H9 (cell line): ENCODE measurements around the gene GALNT7. TPM values are rescaled to one million over a fixed set of nuclear protein-coding genes. Genes with fewer than 3 reads are reported as not detected.

Experiments
- DNase-seq: peaks from one replicate; pipeline ENCODE4 v3.0.0-alpha.2; 2017
- H2AFZ ChIP-seq: one replicate; pipeline ENCODE4 v1.6.1; 2013; ENCODE audit warnings: mild to moderate bottlenecking, low read length, control low read depth, moderate library complexity
- H2AK5ac ChIP-seq: 2 replicates; pipeline ENCODE4 v1.6.1; 2013; ENCODE audit warnings: low read length, control low read depth, mixed read lengths; ENCODE audit not compliant: insufficient read length
- H2BK120ac ChIP-seq: one replicate; pipeline ENCODE4 v1.6.1; 2013; ENCODE audit warnings: low read depth, mild to moderate bottlenecking, low read length, control low read depth, inconsistent platforms; ENCODE audit not compliant: poor library complexity, severe bottlenecking
- H2BK12ac ChIP-seq: 2 replicates; pipeline ENCODE4 v1.6.1; 2013; ENCODE audit warnings: low read length, control low read depth, mixed read lengths, low read depth; ENCODE audit not compliant: insufficient read length
- H2BK15ac ChIP-seq: 2 replicates; pipeline ENCODE4 v1.6.1; 2013; ENCODE audit warnings: low read depth, low read length, control low read depth
- H2BK20ac ChIP-seq: one replicate; pipeline ENCODE4 v1.6.1; 2013; ENCODE audit warnings: low read depth, mild to moderate bottlenecking, low read length, control low read depth, inconsistent platforms; ENCODE audit not compliant: poor library complexity, severe bottlenecking
- H2BK5ac ChIP-seq: 2 replicates; pipeline ENCODE4 v1.6.1; 2013; ENCODE audit warnings: low read length, control low read depth, mixed read lengths; ENCODE audit not compliant: insufficient read length
- H3K14ac ChIP-seq: 2 replicates; pipeline ENCODE4 v1.6.1; 2013; ENCODE audit warnings: low read length, control low read depth; ENCODE audit not compliant: insufficient read depth
- H3K18ac ChIP-seq: 2 replicates; pipeline ENCODE4 v1.6.1; 2013; ENCODE audit warnings: low read depth, mild to moderate bottlenecking, mixed read lengths, low read length, control low read depth; ENCODE audit not compliant: insufficient read length
- H3K23ac ChIP-seq: 2 replicates; pipeline ENCODE4 v1.6.1; 2013; ENCODE audit warnings: low read length, control low read depth, mixed read lengths, low read depth; ENCODE audit not compliant: insufficient read length
- H3K23me2 ChIP-seq: 2 replicates; pipeline ENCODE4 v1.6.1; 2013; ENCODE audit warnings: low read depth, mild to moderate bottlenecking, mixed read lengths, low read length, control low read depth; ENCODE audit not compliant: insufficient read length, poor library complexity, severe bottlenecking
- H3K27ac ChIP-seq: 2 replicates; pipeline ENCODE4 v1.5.1; 2013; ENCODE audit warnings: low read length, control low read depth, mixed read lengths, low read depth; ENCODE audit not compliant: insufficient read length
- H3K27me3 ChIP-seq: 2 replicates; pipeline ENCODE4 v1.6.1; 2013; ENCODE audit warnings: low read length, control low read depth, inconsistent platforms; ENCODE audit not compliant: insufficient read depth
- H3K4ac ChIP-seq: 2 replicates; pipeline ENCODE4 v1.6.1; 2013; ENCODE audit warnings: low read depth, mild to moderate bottlenecking, control low read depth, inconsistent platforms, low read length, moderate library complexity
- H3K4me1 ChIP-seq: 2 replicates; pipeline ENCODE4 v1.6.1; 2013; ENCODE audit warnings: low read length, control low read depth, inconsistent platforms; ENCODE audit not compliant: insufficient read depth
- H3K4me2 ChIP-seq: 2 replicates; pipeline ENCODE4 v1.6.1; 2013; ENCODE audit warnings: low read length, control low read depth, mixed read lengths; ENCODE audit not compliant: insufficient read length, insufficient read depth
- H3K56ac ChIP-seq: 2 replicates; pipeline ENCODE4 v1.6.1; 2013; ENCODE audit warnings: low read depth, mild to moderate bottlenecking, mixed read lengths, low read length, control low read depth; ENCODE audit not compliant: insufficient read length
- H3K79me1 ChIP-seq: 2 replicates; pipeline ENCODE4 v1.6.1; 2013; ENCODE audit warnings: low read depth, mild to moderate bottlenecking, moderate library complexity, low read length, control low read depth, inconsistent platforms; ENCODE audit not compliant: insufficient read depth, poor library complexity, severe bottlenecking
- H3K79me2 ChIP-seq: 2 replicates; pipeline ENCODE4 v1.6.1; 2013; ENCODE audit warnings: low read length, control low read depth, inconsistent platforms; ENCODE audit not compliant: insufficient read depth
- H3K9ac ChIP-seq: 2 replicates; pipeline ENCODE4 v1.6.1; 2013; ENCODE audit warnings: low read length, control low read depth, mixed read lengths; ENCODE audit not compliant: insufficient read length; ENCODE audit errors: extremely low read depth
- H3K9me3 ChIP-seq: one replicate; pipeline ENCODE4 v1.6.1; 2013; ENCODE audit warnings: low read depth, low read length, inconsistent platforms; ENCODE audit not compliant: control insufficient read depth
- H3T11ph ChIP-seq: one replicate; pipeline ENCODE4 v1.6.1; 2013; ENCODE audit warnings: mild to moderate bottlenecking, low read length, control low read depth, inconsistent platforms
- H4K20me1 ChIP-seq: one replicate; pipeline ENCODE4 v1.6.1; 2013; ENCODE audit not compliant: control insufficient read depth, insufficient read length, insufficient read depth
- H4K5ac ChIP-seq: 2 replicates; pipeline ENCODE4 v1.6.1; 2013; ENCODE audit warnings: low read depth, mild to moderate bottlenecking, mixed read lengths, low read length, control low read depth; ENCODE audit not compliant: insufficient read length
- H4K8ac ChIP-seq: replicated peaks from 2 replicates; pipeline ENCODE4 v1.6.1; 2013; ENCODE audit warnings: low read length, control low read depth, mixed read lengths, low read depth; ENCODE audit not compliant: insufficient read length
- H4K91ac ChIP-seq: 2 replicates; pipeline ENCODE4 v1.6.1; 2013; ENCODE audit warnings: low read depth, mild to moderate bottlenecking, moderate library complexity, mixed read lengths, low read length, control low read depth; ENCODE audit not compliant: insufficient read length
- H3K27ac Mint-ChIP-seq, 3 experiments: 2 replicates in 2 of 3; 3 replicates in 1 of 3; pipeline ENCODE4 v1.8.0; 2020 to 2021; ENCODE audit warnings: mixed read lengths in 3 of 3, mild to moderate bottlenecking in 1 of 3, moderate library complexity in 1 of 3
- H3K27me3 Mint-ChIP-seq: 2 replicates; pipeline ENCODE4 v1.8.0; 2021; ENCODE audit warnings: low read depth, mild to moderate bottlenecking, moderate library complexity, mixed read lengths
- H3K36me3 Mint-ChIP-seq, 3 experiments: 2 replicates in 2 of 3; 3 replicates in 1 of 3; pipeline ENCODE4 v1.8.0; 2020 to 2021; ENCODE audit warnings: low read depth in 3 of 3, mixed read lengths in 3 of 3; ENCODE audit not compliant: insufficient read depth in 1 of 3
- H3K4me1 Mint-ChIP-seq, 2 experiments: 2 replicates each; pipeline ENCODE4 v1.8.0; 2020; ENCODE audit warnings: mixed read lengths in 2 of 2
- H3K4me3 Mint-ChIP-seq, 2 experiments: 2 replicates in 1 of 2; 3 replicates in 1 of 2; pipeline ENCODE4 v1.8.0; 2020 to 2021; ENCODE audit warnings: mild to moderate bottlenecking in 2 of 2, mixed read lengths in 2 of 2, moderate library complexity in 1 of 2
- H3K9me3 Mint-ChIP-seq, 2 experiments: 2 replicates in 1 of 2; 3 replicates in 1 of 2; pipeline ENCODE4 v1.8.0; 2020; ENCODE audit warnings: mild to moderate bottlenecking in 2 of 2, mixed read lengths in 2 of 2, moderate library complexity in 1 of 2
- WGBS: extraction: QIAGEN DNeasy Blood & Tissue Kit; methylation state at CpG from one replicate; pipeline ENCODE4 v1.1.7; 2013; ENCODE audit warnings: missing lambda C conversion rate, low lambda C conversion rate, mixed read lengths; ENCODE audit not compliant: insufficient read length; ENCODE audit errors: extremely low coverage; 5-methylcytosine and 5-hydroxymethylcytosine counted together
- total RNA-seq: library from RNA; stranded (reverse); gene quantifications from 2 replicates; pipeline ENCODE4 v1.2.1, GENCODE V29; 2021
- TF ChIP-seq, protein P1 (sequence below): fragments of 200-600 bp; sonication (generic); conservative IDR thresholded peaks from 3 replicates; pipeline ENCODE4 v1.8.0; 2021; ENCODE audit warnings: antibody characterized with exemption, mild to moderate bottlenecking

GALNT7 gene
- total RNA-seq, 1 experiment from 2014 or later = 57.3 TPM

DNA sequence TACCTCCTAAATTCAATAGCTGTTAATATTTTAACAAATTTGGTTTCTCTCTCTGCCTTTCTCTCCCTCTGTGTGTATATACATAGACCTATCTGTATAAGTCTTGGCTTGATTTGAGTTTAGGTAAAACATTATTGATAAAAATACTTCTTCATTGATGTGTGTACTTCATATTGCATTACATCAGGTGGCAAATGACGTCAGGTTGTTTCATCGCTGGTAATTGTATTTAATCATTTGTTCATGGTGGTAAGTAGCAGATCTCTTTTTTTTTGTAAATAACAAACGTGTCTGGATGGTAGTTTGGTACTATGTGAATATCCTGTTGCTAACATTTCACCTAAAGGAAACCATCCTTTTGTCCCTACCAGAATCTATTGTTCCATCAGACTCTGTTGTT is 55.1 kb downstream of the GALNT7 start:
- H4K5ac ChIP-seq = no peak overlapping the region
- peaks cover 6 to 7% of the 10 kb centered on the region in 2 experiments; a peak in 4 of 5 replicates for H3K9me3 Mint-ChIP-seq
- TF ChIP-seq, protein P1, sequence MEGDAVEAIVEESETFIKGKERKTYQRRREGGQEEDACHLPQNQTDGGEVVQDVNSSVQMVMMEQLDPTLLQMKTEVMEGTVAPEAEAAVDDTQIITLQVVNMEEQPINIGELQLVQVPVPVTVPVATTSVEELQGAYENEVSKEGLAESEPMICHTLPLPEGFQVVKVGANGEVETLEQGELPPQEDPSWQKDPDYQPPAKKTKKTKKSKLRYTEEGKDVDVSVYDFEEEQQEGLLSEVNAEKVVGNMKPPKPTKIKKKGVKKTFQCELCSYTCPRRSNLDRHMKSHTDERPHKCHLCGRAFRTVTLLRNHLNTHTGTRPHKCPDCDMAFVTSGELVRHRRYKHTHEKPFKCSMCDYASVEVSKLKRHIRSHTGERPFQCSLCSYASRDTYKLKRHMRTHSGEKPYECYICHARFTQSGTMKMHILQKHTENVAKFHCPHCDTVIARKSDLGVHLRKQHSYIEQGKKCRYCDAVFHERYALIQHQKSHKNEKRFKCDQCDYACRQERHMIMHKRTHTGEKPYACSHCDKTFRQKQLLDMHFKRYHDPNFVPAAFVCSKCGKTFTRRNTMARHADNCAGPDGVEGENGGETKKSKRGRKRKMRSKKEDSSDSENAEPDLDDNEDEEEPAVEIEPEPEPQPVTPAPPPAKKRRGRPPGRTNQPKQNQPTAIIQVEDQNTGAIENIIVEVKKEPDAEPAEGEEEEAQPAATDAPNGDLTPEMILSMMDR = no peak
- no peak overlapping the region for H3K9ac ChIP-seq
- H3K27me3 Mint-ChIP-seq = no peaks in the 10 kb centered on the region
- no peak overlapping the region for H2AFZ ChIP-seq
- no peak overlapping the region for H3K4me2 ChIP-seq
- H3K27ac ChIP-seq = no peak overlapping the region
- no peaks in the 10 kb centered on the region for H3K27me3 ChIP-seq
- H3K23ac ChIP-seq = no peak overlapping the region
- H2AK5ac ChIP-seq = no peak overlapping the region
- H3K14ac ChIP-seq = no peak overlapping the region
- no peak overlapping the region for H4K8ac ChIP-seq
- no peaks in the 10 kb centered on the region for H4K20me1 ChIP-seq
- peaks cover 15% of the 10 kb centered on the region; the same call in 1 of the 2 replicates for H3K79me2 ChIP-seq
- peaks cover 3% of the 10 kb centered on the region for H3K79me1 ChIP-seq
- H3K9me3 ChIP-seq = no peaks in the 10 kb centered on the region
- no peak for DNase-seq
- H3K18ac ChIP-seq = no peak overlapping the region
- H3K4me3 Mint-ChIP-seq = no peak overlapping the region
- no peak overlapping the region for H3K4ac ChIP-seq
- H4K91ac ChIP-seq = no peak overlapping the region
- no peak overlapping the region for H3K56ac ChIP-seq
- no peak overlapping the region for H3T11ph ChIP-seq
- H3K4me1 Mint-ChIP-seq = peaks cover 34 to 44% of the 10 kb centered on the region in 2 experiments
- no peak overlapping the region for H2BK20ac ChIP-seq
- H2BK12ac ChIP-seq = no peak overlapping the region
- H2BK5ac ChIP-seq = no peak overlapping the region
- no peak overlapping the region for H2BK120ac ChIP-seq
- H3K23me2 ChIP-seq = no peaks in the 10 kb centered on the region
- peaks cover 11 to 23% (median 16%) of the 10 kb centered on the region in 3 experiments; a peak in 6 of 7 replicates for H3K36me3 Mint-ChIP-seq
- no CpG with 5 or more reads among the region's 3 CpGs for WGBS
- H2BK15ac ChIP-seq = no peak overlapping the region
- H3K4me1 ChIP-seq = peaks cover 8% of the 10 kb centered on the region; the same call in 1 of the 2 replicates
- peak overlapping the region in 2 of 3 experiments; percentile 17 to 56; a peak in 3 of 7 replicates for H3K27ac Mint-ChIP-seq
